Raji (cell line): ENCODE results near the gene DSG4.

Source experiments
- POLR2A ChIP-seq: IDR thresholded peaks from 2 replicates; pipeline ENCODE4 v1.6.1; 2011; ENCODE audit warnings: low read depth, low read length, control low read depth; ENCODE audit not compliant: insufficient read depth

DSG4 gene, protein sequence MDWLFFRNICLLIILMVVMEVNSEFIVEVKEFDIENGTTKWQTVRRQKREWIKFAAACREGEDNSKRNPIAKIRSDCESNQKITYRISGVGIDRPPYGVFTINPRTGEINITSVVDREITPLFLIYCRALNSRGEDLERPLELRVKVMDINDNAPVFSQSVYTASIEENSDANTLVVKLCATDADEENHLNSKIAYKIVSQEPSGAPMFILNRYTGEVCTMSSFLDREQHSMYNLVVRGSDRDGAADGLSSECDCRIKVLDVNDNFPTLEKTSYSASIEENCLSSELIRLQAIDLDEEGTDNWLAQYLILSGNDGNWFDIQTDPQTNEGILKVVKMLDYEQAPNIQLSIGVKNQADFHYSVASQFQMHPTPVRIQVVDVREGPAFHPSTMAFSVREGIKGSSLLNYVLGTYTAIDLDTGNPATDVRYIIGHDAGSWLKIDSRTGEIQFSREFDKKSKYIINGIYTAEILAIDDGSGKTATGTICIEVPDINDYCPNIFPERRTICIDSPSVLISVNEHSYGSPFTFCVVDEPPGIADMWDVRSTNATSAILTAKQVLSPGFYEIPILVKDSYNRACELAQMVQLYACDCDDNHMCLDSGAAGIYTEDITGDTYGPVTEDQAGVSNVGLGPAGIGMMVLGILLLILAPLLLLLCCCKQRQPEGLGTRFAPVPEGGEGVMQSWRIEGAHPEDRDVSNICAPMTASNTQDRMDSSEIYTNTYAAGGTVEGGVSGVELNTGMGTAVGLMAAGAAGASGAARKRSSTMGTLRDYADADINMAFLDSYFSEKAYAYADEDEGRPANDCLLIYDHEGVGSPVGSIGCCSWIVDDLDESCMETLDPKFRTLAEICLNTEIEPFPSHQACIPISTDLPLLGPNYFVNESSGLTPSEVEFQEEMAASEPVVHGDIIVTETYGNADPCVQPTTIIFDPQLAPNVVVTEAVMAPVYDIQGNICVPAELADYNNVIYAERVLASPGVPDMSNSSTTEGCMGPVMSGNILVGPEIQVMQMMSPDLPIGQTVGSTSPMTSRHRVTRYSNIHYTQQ

DNA sequence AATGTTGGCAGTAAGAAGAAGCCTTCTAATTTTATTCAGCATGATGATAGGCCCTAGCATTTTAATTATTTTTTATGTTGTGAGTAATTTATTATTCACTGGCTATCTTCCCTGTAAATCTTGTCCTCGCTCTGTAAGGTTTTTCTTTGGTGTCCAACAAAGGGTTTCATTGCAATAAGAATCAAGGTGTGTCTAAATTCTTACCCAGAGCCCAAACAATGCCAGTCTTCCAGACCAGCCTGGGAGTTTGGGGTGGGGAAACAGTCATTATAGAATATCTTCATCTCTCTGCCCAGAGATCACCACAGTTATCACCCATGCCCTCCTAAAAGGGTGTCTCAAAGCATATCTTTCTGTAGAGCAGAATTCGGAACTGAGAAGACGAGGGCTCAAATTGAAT is at the start of gene DSG4:
Gene DSG4, plus strand, starts transcription at position 301 of the 400 bp plus-strand sequence. CDS start 135 bp downstream, outside the sequence.
- TF ChIP-seq POLR2A = no peak

DNA sequence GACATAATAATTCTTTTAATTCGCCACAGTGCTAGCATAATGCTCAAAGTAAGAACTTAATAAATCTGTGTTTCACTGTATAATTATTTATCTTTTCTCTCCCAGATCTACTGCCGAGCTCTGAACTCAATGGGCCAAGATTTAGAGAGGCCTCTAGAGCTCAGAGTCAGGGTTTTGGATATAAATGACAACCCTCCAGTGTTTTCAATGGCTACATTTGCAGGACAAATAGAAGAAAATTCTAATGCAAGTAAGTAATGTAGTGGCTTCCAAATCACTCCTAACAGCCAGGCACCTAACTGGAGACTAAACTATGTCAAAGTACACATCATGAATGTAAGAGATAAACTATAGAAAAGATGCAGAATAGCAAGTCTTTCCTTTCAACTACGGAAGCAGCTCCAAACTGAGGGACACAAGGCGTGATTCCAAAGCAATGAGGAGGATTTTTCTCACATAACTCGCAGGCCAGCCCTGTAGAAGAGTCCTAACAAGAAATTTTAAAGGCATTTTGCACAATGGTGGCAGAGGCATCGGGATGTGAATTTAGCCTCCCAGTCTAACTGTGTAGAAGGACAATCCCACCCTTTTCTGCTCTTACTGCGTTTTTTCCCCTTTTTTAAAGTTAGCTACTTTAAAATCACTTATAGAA is 46.7 kb upstream of the DSG4 start:
- no peak for TF ChIP-seq POLR2A

DNA sequence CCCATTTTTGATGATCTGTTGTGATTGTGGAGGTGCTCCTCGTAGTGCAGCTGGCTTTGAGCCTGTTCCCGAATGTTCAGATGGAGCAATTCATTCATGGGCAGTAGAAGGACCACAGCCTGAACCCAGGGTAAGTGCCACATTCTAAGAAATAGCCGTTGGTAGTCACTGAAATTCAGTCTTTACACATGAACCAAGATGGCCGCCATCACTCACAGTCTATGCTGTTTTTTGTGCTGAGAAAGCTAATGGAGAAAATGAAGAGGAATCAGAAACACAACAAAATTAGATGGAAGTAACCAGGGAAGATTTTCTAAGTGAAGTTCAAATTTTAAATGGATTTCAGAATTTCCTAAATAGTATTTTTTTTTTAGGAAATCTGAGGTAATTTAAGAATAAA is 33.1 kb upstream of the DSG4 start:
- TF ChIP-seq POLR2A = no peak

DNA sequence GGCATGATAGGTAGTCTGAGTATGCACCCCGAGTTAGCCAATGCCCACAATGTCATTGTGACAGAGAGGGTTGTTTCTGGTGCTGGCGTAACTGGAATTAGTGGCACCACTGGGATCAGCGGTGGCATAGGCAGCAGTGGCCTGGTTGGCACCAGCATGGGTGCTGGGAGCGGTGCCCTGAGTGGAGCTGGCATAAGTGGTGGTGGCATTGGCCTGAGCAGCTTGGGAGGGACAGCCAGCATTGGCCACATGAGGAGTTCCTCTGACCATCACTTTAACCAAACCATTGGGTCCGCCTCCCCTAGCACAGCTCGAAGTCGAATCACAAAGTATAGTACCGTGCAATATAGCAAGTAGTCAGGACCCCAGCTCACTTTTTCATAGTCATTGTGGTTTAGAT is 21.6 kb upstream of the DSG4 start:
- TF ChIP-seq POLR2A = no peak

DNA sequence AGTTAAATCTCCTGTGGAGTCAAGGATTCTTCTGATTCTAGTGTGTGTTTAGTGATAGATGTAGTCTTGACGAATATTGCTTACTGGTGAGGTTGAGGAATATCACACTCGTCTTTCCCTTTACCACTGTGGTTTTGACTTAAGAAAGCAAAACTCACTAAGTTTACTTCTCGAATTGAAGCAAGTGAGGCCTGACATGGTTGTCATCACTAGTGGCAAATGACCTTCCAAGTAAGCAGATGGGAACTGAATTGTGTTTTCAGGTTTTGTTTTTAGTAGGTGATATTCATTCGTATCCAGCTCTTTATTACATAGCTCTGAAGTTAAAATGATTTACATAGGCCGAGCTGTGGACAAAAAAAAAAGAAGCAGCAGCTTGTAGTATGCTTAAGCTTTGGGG is 20.6 kb upstream of the DSG4 start:
- no peak for TF ChIP-seq POLR2A

DNA sequence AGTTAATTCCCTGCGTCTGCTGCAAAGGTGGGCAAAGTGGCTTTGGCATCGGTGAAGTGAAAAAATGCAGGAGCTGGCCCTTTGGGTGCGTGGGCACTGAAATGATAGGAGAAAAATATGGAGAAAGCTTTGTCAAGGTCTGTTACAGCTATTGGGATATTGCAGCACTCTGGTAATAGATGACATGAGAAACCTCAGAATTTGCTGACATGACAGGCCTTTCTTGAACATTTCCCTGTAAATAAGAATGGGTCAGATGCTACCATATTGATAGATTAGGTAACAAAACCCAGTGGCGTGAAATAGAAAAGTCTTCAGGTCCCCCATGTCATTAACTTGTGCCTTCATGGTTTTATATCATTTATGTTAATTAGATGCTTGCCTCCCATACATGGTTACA is 12.4 kb upstream of the DSG4 start:
- no peak for TF ChIP-seq POLR2A

DNA sequence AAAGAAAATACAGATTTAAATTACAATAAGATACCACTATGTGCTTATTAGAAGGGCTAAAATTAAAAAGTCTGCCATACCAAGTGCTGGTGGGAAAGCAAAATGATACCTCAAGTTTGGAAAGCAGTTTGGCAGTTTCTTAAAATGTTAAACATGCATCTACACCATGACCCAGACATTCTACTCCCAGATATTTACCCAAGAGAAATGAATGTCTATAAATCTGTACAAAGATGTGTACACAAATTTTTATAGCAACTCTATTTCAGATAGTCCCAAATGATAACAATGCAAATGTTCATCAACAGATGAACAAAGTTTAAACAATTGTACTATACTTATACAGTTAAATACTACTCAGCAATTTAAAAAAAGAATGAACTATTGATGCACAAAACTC is 7.1 kb upstream of the DSG4 start:
- TF ChIP-seq POLR2A = no peak

DNA sequence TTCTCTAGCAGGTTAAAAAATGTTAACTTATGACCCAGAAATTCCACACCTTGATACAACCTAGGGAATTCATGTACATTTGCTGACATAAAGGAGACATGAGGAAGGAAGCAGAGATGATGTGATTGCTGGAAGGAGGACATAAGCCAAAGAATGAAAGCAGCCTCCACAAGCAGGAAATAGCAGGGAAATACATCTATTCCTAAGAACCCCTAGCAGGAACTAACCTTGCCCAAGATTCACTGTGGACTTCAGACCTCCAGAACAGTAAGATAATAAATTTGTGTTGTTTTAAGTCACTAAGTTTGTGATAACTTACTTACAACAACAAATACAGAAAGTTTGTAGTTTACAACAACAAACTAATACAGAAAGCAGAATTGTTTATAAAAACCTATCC is 4.6 kb upstream of the DSG4 start:
- no peak for TF ChIP-seq POLR2A

DNA sequence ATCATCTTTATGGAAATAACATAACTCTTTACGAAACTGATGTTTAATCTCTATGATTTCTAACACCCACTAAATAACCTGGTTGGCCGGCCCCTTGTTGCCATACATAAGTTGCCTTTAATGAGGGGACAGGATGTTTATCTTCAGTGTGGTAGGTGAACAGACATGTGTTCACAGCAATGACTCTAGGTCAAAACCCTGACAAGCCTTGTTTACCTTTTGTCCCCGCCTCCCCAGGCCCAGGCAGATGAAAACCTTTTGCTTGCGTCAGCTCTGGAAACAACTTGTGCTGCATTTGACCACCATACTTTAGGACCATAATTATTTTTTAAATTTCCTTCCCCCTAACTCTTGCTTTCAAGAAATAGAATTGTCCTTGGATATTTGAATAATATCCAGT is 2.9 kb upstream of the DSG4 start:
- TF ChIP-seq POLR2A = no peak

DNA sequence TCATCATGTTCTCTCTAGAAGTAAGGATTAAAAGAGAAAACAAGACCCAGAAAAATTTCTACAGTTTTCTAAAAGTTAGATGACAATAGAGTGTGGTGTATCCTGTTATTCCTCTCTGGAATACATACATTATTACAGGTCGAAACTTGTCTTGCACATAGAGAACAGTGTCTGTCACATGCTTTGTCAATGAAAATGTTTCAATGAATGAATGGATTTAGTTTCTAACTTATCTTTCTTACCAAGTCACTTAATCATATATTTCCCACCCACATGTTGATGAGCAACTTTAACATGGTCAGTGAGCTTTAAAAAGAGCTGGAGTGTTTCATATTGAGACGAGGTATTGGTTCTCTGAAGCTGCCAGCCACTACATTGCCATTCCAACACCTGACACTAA is 4.3 kb downstream of the DSG4 start:
- TF ChIP-seq POLR2A = no peak

DNA sequence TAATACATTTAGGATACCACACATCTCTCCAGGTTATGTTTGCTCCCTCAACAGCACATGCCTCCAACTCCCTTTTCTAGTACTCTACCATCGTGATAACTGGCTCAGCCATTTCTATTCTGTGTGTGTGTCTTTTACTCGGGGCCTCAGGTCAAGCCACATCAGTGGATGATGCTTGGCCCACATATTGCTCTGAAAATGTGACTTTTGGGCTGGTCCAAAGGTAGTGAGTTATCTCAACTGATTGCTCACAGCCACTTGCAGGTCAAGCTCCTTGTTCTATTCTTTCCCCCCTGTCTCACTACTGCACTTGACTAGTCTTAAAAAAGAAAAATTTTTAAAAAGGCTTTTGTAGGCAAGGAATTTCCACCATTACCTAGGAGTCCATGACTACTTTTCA is 5.5 kb downstream of the DSG4 start:
- TF ChIP-seq POLR2A = no peak

DNA sequence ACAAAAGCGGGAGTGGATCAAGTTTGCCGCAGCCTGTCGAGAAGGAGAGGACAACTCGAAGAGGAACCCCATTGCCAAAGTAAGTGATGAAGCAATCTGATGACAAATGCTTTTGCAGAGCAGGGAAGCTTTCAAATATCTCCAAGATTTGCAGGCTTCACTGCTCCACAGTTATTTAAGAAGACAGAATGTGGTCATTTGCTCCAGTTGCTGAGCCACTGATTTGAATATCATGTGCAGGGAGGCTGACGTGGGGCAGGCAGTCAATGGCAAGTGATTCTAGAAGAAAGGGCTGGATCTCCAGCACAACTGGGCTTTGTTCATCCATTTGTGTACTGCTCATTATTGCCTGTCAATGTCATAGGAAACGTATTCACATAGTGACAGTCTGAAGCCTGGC is 10.2 kb downstream of the DSG4 start:
- no peak for TF ChIP-seq POLR2A

DNA sequence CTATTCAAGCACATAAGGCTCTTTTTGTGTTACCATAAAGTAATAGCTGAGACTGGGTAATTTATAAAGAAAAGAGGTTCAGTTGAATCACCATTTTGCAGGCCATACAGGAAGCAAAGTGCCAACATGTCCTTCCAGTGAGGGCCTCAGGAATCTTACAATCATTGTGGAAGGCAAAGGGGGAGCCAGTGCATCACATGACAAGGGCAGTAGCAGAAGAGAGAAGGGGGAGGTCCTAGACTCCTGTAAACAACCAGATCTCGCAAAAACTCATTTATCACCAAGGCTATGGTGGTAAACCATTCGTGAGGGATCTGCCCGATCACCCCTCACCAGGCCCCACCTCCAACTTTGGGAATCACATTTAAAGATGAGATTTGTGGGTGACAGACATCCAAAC is 16.7 kb downstream of the DSG4 start:
- no peak for TF ChIP-seq POLR2A

DNA sequence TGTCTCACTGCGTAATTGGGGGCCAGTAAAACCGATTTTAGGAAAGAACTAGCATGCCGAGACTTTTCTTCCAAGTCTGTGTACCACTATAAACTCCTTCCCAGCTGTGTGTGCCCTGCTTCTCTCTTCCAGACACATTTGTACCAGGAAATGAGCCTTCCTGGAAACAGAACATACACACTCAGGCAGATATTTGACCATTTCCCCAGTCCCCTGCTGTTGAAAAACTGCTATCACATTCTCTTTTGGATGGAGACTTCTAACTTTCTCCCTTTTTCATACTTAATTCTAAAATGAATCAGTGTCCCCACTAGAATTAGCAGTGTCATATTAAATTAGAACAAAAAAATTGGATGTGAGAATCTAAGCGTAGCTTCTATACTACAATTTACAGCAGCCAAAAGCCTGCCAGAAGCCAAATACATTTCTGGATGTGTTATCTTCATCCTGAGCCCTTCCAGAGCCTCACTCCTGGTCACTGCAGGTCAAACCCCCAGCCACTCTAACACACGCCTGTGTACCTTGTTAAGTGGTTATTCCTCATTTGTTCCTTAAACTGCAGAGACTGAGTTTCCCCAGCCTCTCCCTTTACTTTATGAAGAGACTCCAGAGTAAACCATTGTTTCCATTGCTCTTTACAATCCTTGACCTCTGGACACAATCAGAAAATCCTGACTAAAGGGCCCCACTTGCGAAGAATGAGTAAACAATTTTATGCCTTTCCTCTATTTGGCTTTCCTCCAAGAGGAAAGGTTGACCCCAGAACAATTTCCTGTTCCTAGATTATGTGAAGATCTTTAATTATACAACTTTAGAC is 20.4 kb downstream of the DSG4 start:
- no peak for TF ChIP-seq POLR2A
